Measurements from ENCODE around the gene GALNT15. TPM values are rescaled to one million over a fixed set of nuclear protein-coding genes. Genes with fewer than 3 reads are reported as not detected.

The GALNT15 gene
- total and polyA plus RNA-seq, 2 donors (not counting 1 experiment from before 2014, with no cell fraction given), result not detected

DNA sequence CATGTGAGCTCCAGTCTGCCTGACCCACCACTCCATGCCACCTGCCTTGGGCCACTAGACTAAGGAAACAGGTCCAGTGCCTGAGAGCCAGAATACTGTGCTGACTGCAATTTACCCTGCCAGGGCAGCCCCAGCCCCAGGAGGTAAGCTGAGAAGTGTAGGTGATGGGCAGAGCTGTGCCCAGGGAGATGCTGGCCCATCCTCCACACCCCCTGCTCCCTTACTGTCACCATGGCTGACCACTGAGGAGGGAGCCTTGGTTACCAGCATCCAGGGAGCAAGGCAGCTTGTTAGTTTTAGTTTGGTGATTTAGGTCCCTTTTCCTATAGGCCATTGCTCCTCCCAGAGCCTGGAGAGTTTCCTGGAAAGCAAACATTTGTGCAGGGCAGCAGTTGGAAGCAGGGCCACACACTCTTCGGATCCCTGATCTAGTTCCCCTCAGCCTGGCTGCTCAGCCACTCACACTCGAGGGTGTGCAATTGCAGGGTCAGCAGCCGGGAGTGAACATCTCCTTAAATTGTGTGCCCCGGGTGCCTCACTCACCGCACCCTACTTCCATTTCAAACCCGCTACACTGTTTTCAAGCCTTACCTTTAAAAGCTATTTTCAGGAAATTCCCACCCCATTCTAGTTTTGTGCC, 2.0 kb downstream of the GALNT15 start:
- 90% methylated on average over 6 of the region's 6 CpGs for WGBS (ENCODE audit: insufficient coverage)
- POLR2A ChIA-PET, result no interaction called here
- Histone ChIP-seq H4K20me1 (ENCODE audit: control insufficient read depth, insufficient read depth, low read length, poor library complexity, severe bottlenecking) (no peaks in the 10 kb centered on the region), H3K4me1 (ENCODE audit: control insufficient read depth in 2 of 2, insufficient read depth in 2 of 2, low read length in 2 of 2) (peaks cover 3 to 4% of the 10 kb centered on the region in 2 donors), H3K9ac (ENCODE audit: low read length) (no peak overlapping the region), H3K36me3 (replicated peaks in 1 of 2; ENCODE audit: control extremely low read depth in 1 of 2, control insufficient read depth in 1 of 2, extremely low read depth in 1 of 2, insufficient read depth in 2 of 2, low read length in 1 of 2) (no peaks in the 10 kb centered on the region), H2AFZ (ENCODE audit: insufficient read depth, low read depth, low read length, poor library complexity, severe bottlenecking) (no peak overlapping the region), H3K27ac (ENCODE audit: low read length in 2 of 2) (no peak overlapping the region), H3K9me3 (ENCODE audit: control extremely low read depth in 1 of 3, control insufficient read depth in 2 of 3, insufficient read depth in 1 of 3, low read length in 2 of 3) (no peaks in the 10 kb centered on the region), H3K4me3 (ENCODE audit: control extremely low read depth in 1 of 5, extremely low read depth in 1 of 5, insufficient read depth in 1 of 5, low read depth in 2 of 5, low read length in 4 of 5) (no peak overlapping the region), H3K79me2 (ENCODE audit: control insufficient read depth, insufficient read depth, low read length) (no peaks in the 10 kb centered on the region), H3K27me3 (replicated peaks in 1 of 4; ENCODE audit: control extremely low read depth in 1 of 4, control insufficient read depth in 3 of 4, insufficient read depth in 4 of 4, low read length in 3 of 4) (peaks cover 0 to 7% (median 4%) of the 10 kb centered on the region in 4 experiments), H3K4me2 (replicated peaks; ENCODE audit: low read depth, low read length, poor library complexity, severe bottlenecking) (no peak overlapping the region)
- no peak for TF ChIP-seq EZH2 (IDR thresholded peaks at IDR 0.05; ENCODE audit: borderline replicate concordance, insufficient read depth, low read depth, low read length, poor library complexity, severe bottlenecking)
- TF ChIP-seq, protein P1, sequence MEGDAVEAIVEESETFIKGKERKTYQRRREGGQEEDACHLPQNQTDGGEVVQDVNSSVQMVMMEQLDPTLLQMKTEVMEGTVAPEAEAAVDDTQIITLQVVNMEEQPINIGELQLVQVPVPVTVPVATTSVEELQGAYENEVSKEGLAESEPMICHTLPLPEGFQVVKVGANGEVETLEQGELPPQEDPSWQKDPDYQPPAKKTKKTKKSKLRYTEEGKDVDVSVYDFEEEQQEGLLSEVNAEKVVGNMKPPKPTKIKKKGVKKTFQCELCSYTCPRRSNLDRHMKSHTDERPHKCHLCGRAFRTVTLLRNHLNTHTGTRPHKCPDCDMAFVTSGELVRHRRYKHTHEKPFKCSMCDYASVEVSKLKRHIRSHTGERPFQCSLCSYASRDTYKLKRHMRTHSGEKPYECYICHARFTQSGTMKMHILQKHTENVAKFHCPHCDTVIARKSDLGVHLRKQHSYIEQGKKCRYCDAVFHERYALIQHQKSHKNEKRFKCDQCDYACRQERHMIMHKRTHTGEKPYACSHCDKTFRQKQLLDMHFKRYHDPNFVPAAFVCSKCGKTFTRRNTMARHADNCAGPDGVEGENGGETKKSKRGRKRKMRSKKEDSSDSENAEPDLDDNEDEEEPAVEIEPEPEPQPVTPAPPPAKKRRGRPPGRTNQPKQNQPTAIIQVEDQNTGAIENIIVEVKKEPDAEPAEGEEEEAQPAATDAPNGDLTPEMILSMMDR (IDR thresholded peaks at IDR 0.05), result no peak
- CTCF ChIA-PET, result no interaction called here
- peaks cover 27% of the 10 kb centered on the region for H3K27me3 Mint-ChIP-seq
- ATAC-seq (ENCODE audit: low read depth) (no peak), DNase-seq (no peak)
- intact Hi-C loops (cut with micrococcal nuclease), result no loop called here
- H3K4me3 Mint-ChIP-seq, result no peak overlapping the region
- no peak overlapping the region for H3K27ac Mint-ChIP-seq
- H3K4me1 Mint-ChIP-seq, result peaks cover 7% of the 10 kb centered on the region
- H3K9me3 Mint-ChIP-seq (ENCODE audit: insufficient read depth), result no peaks in the 10 kb centered on the region

DNA sequence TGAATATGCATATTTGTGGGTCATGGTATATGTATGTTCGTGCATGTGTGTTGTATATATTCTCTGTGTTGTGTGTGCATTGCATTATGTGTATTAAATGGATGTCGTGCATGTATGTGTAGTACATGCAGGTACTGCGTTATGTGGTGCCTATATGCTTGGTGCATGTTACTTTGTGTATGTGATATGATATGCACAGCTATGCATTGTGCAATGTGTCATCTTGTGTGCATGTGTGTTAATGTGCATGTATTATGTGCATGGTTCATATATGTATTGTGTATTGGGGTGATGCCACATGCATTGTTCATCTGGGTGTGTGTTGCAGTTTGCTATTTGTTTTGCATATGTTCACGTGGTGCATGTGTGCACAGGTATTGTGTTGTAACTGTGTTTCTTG, 2.9 kb downstream of the GALNT15 start:
- no peak overlapping the region for H3K4me3 ChIP-seq (ENCODE audit: control extremely low read depth in 1 of 5, extremely low read depth in 1 of 5, insufficient read depth in 1 of 5, low read depth in 2 of 5, low read length in 4 of 5)
- H3K4me2 ChIP-seq (replicated peaks; ENCODE audit: low read depth, low read length, poor library complexity, severe bottlenecking), result no peak overlapping the region
- Mint-ChIP-seq H3K9me3 (ENCODE audit: insufficient read depth) (no peaks in the 10 kb centered on the region), H3K27ac (no peak overlapping the region), H3K4me3 (no peak overlapping the region), H3K27me3 (peaks cover 27% of the 10 kb centered on the region), H3K4me1 (peaks cover 7% of the 10 kb centered on the region)
- intact Hi-C loops (cut with micrococcal nuclease), result no loop called here
- peaks cover 3 to 4% of the 10 kb centered on the region in 2 donors for H3K4me1 ChIP-seq (ENCODE audit: control insufficient read depth in 2 of 2, insufficient read depth in 2 of 2, low read length in 2 of 2)
- peaks cover 0 to 7% (median 4%) of the 10 kb centered on the region in 4 experiments for H3K27me3 ChIP-seq (replicated peaks in 1 of 4; ENCODE audit: control extremely low read depth in 1 of 4, control insufficient read depth in 3 of 4, insufficient read depth in 4 of 4, low read length in 3 of 4)
- H3K36me3 ChIP-seq (replicated peaks in 1 of 2; ENCODE audit: control extremely low read depth in 1 of 2, control insufficient read depth in 1 of 2, extremely low read depth in 1 of 2, insufficient read depth in 2 of 2, low read length in 1 of 2), result no peaks in the 10 kb centered on the region
- WGBS (ENCODE audit: insufficient coverage), result 87% methylated on average over 4 of the region's 4 CpGs
- H4K20me1 ChIP-seq (ENCODE audit: control insufficient read depth, insufficient read depth, low read length, poor library complexity, severe bottlenecking), result no peaks in the 10 kb centered on the region
- no peaks in the 10 kb centered on the region for H3K79me2 ChIP-seq (ENCODE audit: control insufficient read depth, insufficient read depth, low read length)
- H3K9ac ChIP-seq (ENCODE audit: low read length), result no peak overlapping the region
- ATAC-seq (ENCODE audit: low read depth), result no peak
- POLR2A ChIA-PET, result no interaction called here
- no peaks in the 10 kb centered on the region for H3K9me3 ChIP-seq (ENCODE audit: control extremely low read depth in 1 of 3, control insufficient read depth in 2 of 3, insufficient read depth in 1 of 3, low read length in 2 of 3)
- no peak for TF ChIP-seq EZH2 (IDR thresholded peaks at IDR 0.05; ENCODE audit: borderline replicate concordance, insufficient read depth, low read depth, low read length, poor library complexity, severe bottlenecking)
- TF ChIP-seq, protein P1 (IDR thresholded peaks at IDR 0.05), result no peak
- no peak for DNase-seq
- H2AFZ ChIP-seq (ENCODE audit: insufficient read depth, low read depth, low read length, poor library complexity, severe bottlenecking), result no peak overlapping the region
- CTCF ChIA-PET, result no interaction called here
- no peak overlapping the region for H3K27ac ChIP-seq (ENCODE audit: low read length in 2 of 2)

Measured in B cell (primary cell).